ENCODE data around the gene TMEM94. TPM values are rescaled to one million over a fixed set of nuclear protein-coding genes. Genes with fewer than 3 reads are reported as not detected.

TMEM94 gene
- 100 to 1,000 TPM; 128 to 708 (median 280) TPM for total RNA-seq

- peak within 1 kb of the TSS; percentile 80 to 94 (median 90) for H3K27ac ChIP-seq
- H3K36me3 ChIP-seq, result no peaks in the 10 kb centered on the region
- peak within 1 kb of the TSS; percentile 62 to 97 (median 84) for H3K4me3 ChIP-seq
- DNase-seq, result peak; percentile 96
- intact Hi-C loops (cut with DNase I; ENCODE audit: low total_unique reads), result no loop called here
- peak in 2 of 3 donors; percentile 67 to 73 for TF ChIP-seq POLR2AphosphoS5 (IDR thresholded peaks at IDR 0.05)
- no peak for TF ChIP-seq EP300 (IDR thresholded peaks at IDR 0.05; ENCODE audit: low read depth)
- no peak for TF ChIP-seq CTCF (IDR thresholded peaks at IDR 0.05)
- TF ChIP-seq POLR2A (IDR thresholded peaks at IDR 0.05), result peak; percentile 47
- H3K27me3 ChIP-seq, result no peaks in the 10 kb centered on the region
- peaks cover 25 to 55% (median 35%) of the 10 kb centered on the region in 4 donors for H3K4me1 ChIP-seq
- 0% methylated on average over 33 of the region's 33 CpGs; no CpG with 5 or more reads in 1 of the 2 donors for WGBS, 2 donors (ENCODE audit: low coverage in 1 of 2)
- no peaks in the 10 kb centered on the region for H3K9me3 ChIP-seq
- in situ Hi-C loops (cut with MboI; ENCODE audit: low pct_ligation_motif_present in 1 of 4, low pct_unique_long_range_greater_than_20kb in 1 of 4, low sequenced_read_pairs in 3 of 4), result no loop called here
Measured at GRCh38 chr17:75456417-75457046, at the start of gene TMEM94. Gene TMEM94, plus strand, starts transcription at chr17:75456635. Its CDS starts 15,271 bp downstream, at chr17:75471906.

GRCh38 chr17:75407655-75408352 is 48.6 kb upstream of the TMEM94 start:
- no peak for DNase-seq
- Histone ChIP-seq H3K4me3 (no peak overlapping the region), H3K4me1 (peaks cover 5 to 28% (median 17%) of the 10 kb centered on the region in 4 donors), H3K36me3 (no peaks in the 10 kb centered on the region), H3K27ac (no peak overlapping the region), H3K9me3 (no peaks in the 10 kb centered on the region), H3K27me3 (no peaks in the 10 kb centered on the region)
- in situ Hi-C loops (cut with MboI; ENCODE audit: low pct_ligation_motif_present in 1 of 4, low pct_unique_long_range_greater_than_20kb in 1 of 4, low sequenced_read_pairs in 3 of 4) (loop anchor here in 2 of 4 donors (25.0 kb wide), 1 partner anchor 96 kb away; no protein-coding TSS in a partner anchor), intact Hi-C loops (cut with DNase I; ENCODE audit: low total_unique reads) (loop anchor here (5.0 to 10.0 kb wide), 2 partner anchors 136 to 293 kb away; partner anchors contain the start of gene MIF4GD)
- WGBS, 2 donors (ENCODE audit: low coverage in 1 of 2), result 89 to 93% methylated on average over 2 of the region's 2 CpGs
- TF ChIP-seq POLR2A (IDR thresholded peaks at IDR 0.05), result no peak
- no peak for TF ChIP-seq POLR2AphosphoS5 (IDR thresholded peaks at IDR 0.05)
- TF ChIP-seq CTCF (IDR thresholded peaks at IDR 0.05), result no peak
- TF ChIP-seq EP300 (IDR thresholded peaks at IDR 0.05; ENCODE audit: low read depth), result no peak

GRCh38 chr17:75410141-75410540 is 46.3 kb upstream of the TMEM94 start:
- H3K4me3 ChIP-seq, result no peak overlapping the region
- H3K4me1 ChIP-seq, result peaks cover 5 to 17% (median 10%) of the 10 kb centered on the region in 4 donors
- no peak for DNase-seq
- TF ChIP-seq CTCF (IDR thresholded peaks at IDR 0.05) (no peak), POLR2AphosphoS5 (IDR thresholded peaks at IDR 0.05) (no peak), EP300 (IDR thresholded peaks at IDR 0.05; ENCODE audit: low read depth) (no peak), POLR2A (IDR thresholded peaks at IDR 0.05) (no peak)
- intact Hi-C loops (cut with DNase I; ENCODE audit: low total_unique reads) (no loop called here), in situ Hi-C loops (cut with MboI; ENCODE audit: low pct_ligation_motif_present in 1 of 4, low pct_unique_long_range_greater_than_20kb in 1 of 4, low sequenced_read_pairs in 3 of 4) (loop anchor here (5.0 to 25.0 kb wide), 2 partner anchors 88 to 98 kb away; no protein-coding TSS in a partner anchor)
- peaks cover 3% of the 10 kb centered on the region for H3K27me3 ChIP-seq
- no peaks in the 10 kb centered on the region for H3K9me3 ChIP-seq
- H3K27ac ChIP-seq, result no peak overlapping the region
- WGBS, 2 donors (ENCODE audit: low coverage in 1 of 2), result 91 to 96% methylated on average over 4 of the region's 4 CpGs
- no peaks in the 10 kb centered on the region for H3K36me3 ChIP-seq

GRCh38 chr17:75411328-75412067 is 44.9 kb upstream of the TMEM94 start:
- H3K9me3 ChIP-seq, result no peaks in the 10 kb centered on the region
- no peak for DNase-seq
- no peaks in the 10 kb centered on the region for H3K36me3 ChIP-seq
- intact Hi-C loops (cut with DNase I; ENCODE audit: low total_unique reads) (no loop called here), in situ Hi-C loops (cut with MboI; ENCODE audit: low pct_ligation_motif_present in 1 of 4, low pct_unique_long_range_greater_than_20kb in 1 of 4, low sequenced_read_pairs in 3 of 4) (loop anchor here (5.0 to 25.0 kb wide), 2 partner anchors 89 to 99 kb away; no protein-coding TSS in a partner anchor)
- TF ChIP-seq EP300 (IDR thresholded peaks at IDR 0.05; ENCODE audit: low read depth) (no peak), CTCF (IDR thresholded peaks at IDR 0.05) (no peak), POLR2AphosphoS5 (IDR thresholded peaks at IDR 0.05) (no peak), POLR2A (IDR thresholded peaks at IDR 0.05) (no peak)
- no peak overlapping the region for H3K27ac ChIP-seq
- H3K4me1 ChIP-seq, result peaks cover under 1 to 12% (median 5%) of the 10 kb centered on the region in 4 donors
- H3K27me3 ChIP-seq, result peaks cover 3% of the 10 kb centered on the region
- 86 to 94% methylated on average over 3 to 5 of the region's 5 CpGs for WGBS, 2 donors (ENCODE audit: low coverage in 1 of 2)
- H3K4me3 ChIP-seq, result no peak overlapping the region
